ENCODE measurements around the gene PAPPA.

GRCh38 chr9:116448431-116448830 lies 294.8 kb downstream of the PAPPA start:
- no peak for TF ChIP-seq CTCF (IDR thresholded peaks at IDR 0.05)
- no peak for TF ChIP-seq POLR2A (IDR thresholded peaks at IDR 0.05)

Data from uterus (tissue), 2 donors.